BE2C (cell line): ENCODE measurements around the gene KDM5B.
"Not testable (repeated sequence)": the region's sequence is repeated elsewhere in the genome, so short reads cannot be mapped to it uniquely, and the experiment has no call there.

Source experiments
- DNase-seq: peaks from one replicate; pipeline ENCODE4 v3.0.0-alpha.2; 2020
- H3K27me3 ChIP-seq: fragments of 250-450 bp; sonication (Bioruptor Pico); 2 replicates; pipeline ENCODE4 v1.5.1; 2020; ENCODE audit warnings: mild to moderate bottlenecking
- H3K36me3 ChIP-seq: fragments of 250-450 bp; sonication (Bioruptor Pico); 2 replicates; pipeline ENCODE4 v1.5.1; 2020; ENCODE audit warnings: mild to moderate bottlenecking
- H3K4me1 ChIP-seq: fragments of 250-450 bp; sonication (Bioruptor Pico); 2 replicates; pipeline ENCODE4 v1.5.1; 2020
- H3K4me3 ChIP-seq: 2 replicates; pipeline ENCODE4 v1.5.1; 2011; ENCODE audit warnings: low read depth, low read length
- H3K9me3 ChIP-seq: fragments of 250-450 bp; sonication (Bioruptor Pico); 2 replicates; pipeline ENCODE4 v1.5.1; 2020
- CTCF ChIP-seq: IDR thresholded peaks from 2 replicates; pipeline ENCODE4 v1.5.1; 2012; ENCODE audit warnings: mild to moderate bottlenecking, low read depth, low read length

Gene KDM5B

GRCh38 chr1:202750024-202750423, 58.2 kb downstream of the KDM5B start:
- peaks cover 20% of the 10 kb centered on the region for H3K36me3 ChIP-seq
- H3K4me1 ChIP-seq, result no peaks in the 10 kb centered on the region
- DNase-seq, result no peak
- no peaks in the 10 kb centered on the region for H3K27me3 ChIP-seq
- TF ChIP-seq CTCF, result no peak
- no peaks in the 10 kb centered on the region for H3K9me3 ChIP-seq
- H3K4me3 ChIP-seq, result no peak overlapping the region

- Histone ChIP-seq H3K4me1 (no peaks in the 10 kb centered on the region), H3K9me3 (no peaks in the 10 kb centered on the region), H3K4me3 (no peak overlapping the region), H3K36me3 (peaks cover 40% of the 10 kb centered on the region), H3K27me3 (no peaks in the 10 kb centered on the region)
- DNase-seq, result no peak
- TF ChIP-seq CTCF, result no peak
These were observed 62.8 kb downstream of the KDM5B start for GRCh38 chr1:202745323-202745888.

GRCh38 chr1:202744770-202745169, 63.5 kb downstream of the KDM5B start:
- not testable (repeated sequence) for H3K4me3 ChIP-seq, H3K9me3 ChIP-seq, H3K27me3 ChIP-seq, DNase-seq, H3K4me1 ChIP-seq
- peaks cover 37% of the 10 kb centered on the region for H3K36me3 ChIP-seq

- Histone ChIP-seq H3K4me3 (no peak overlapping the region), H3K4me1 (no peaks in the 10 kb centered on the region), H3K36me3 (peaks cover 37% of the 10 kb centered on the region), H3K27me3 (no peaks in the 10 kb centered on the region), H3K9me3 (no peaks in the 10 kb centered on the region)
- no peak for TF ChIP-seq CTCF
- DNase-seq, result no peak
These were observed 65.7 kb downstream of the KDM5B start for GRCh38 chr1:202742496-202742895.

- no peaks in the 10 kb centered on the region for H3K27me3 ChIP-seq
- H3K36me3 ChIP-seq, result peaks cover 16% of the 10 kb centered on the region
- no peak for DNase-seq
- TF ChIP-seq CTCF, result no peak
- H3K4me1 ChIP-seq, result peaks cover 4% of the 10 kb centered on the region
- no peaks in the 10 kb centered on the region for H3K9me3 ChIP-seq
- no peak overlapping the region for H3K4me3 ChIP-seq
These were observed 75.0 kb downstream of the KDM5B start for GRCh38 chr1:202733251-202733650.

- DNase-seq, result peak; percentile 26
- no peaks in the 10 kb centered on the region for H3K9me3 ChIP-seq
- no peak overlapping the region for H3K4me3 ChIP-seq
- no peak for TF ChIP-seq CTCF
- H3K36me3 ChIP-seq, result peaks cover 20% of the 10 kb centered on the region
- H3K27me3 ChIP-seq, result no peaks in the 10 kb centered on the region
- peaks cover 4% of the 10 kb centered on the region for H3K4me1 ChIP-seq
These were observed 79.3 kb downstream of the KDM5B start for GRCh38 chr1:202728951-202729350.

GRCh38 chr1:202725526-202725925, 82.7 kb downstream of the KDM5B start:
- Histone ChIP-seq H3K9me3 (no peaks in the 10 kb centered on the region), H3K27me3 (no peaks in the 10 kb centered on the region), H3K4me1 (peaks cover 4% of the 10 kb centered on the region), H3K36me3 (peaks cover 12% of the 10 kb centered on the region), H3K4me3 (no peak overlapping the region)
- TF ChIP-seq CTCF, result no peak
- DNase-seq, result no peak
